Thyroid gland (tissue), 4 donors: ENCODE data around the gene TNF.
"Not testable (repeated sequence)": the region's sequence is repeated elsewhere in the genome, so short reads cannot be mapped to it uniquely, and the experiment has no call there.

Experiments used
- POLR2A ChIP-seq, 2 donors: fragments of 450-650 bp; IDR thresholded peaks; one replicate each; pipeline ENCODE4 v1.6.1; 2017; ENCODE audit warnings: antibody characterized with exemption in 2 of 2, mild to moderate bottlenecking in 2 of 2, moderate library complexity in 1 of 2
- TF ChIP-seq, protein P1 (sequence below), 6 experiments: fragments of 200-600 bp in 3 of 6; fragments of 450-650 bp in 3 of 6; sonication (generic) in 3 of 6; IDR thresholded peaks; one replicate each; pipeline ENCODE4 v1.5.1; 2016 to 2019; ENCODE audit warnings: antibody characterized with exemption in 6 of 6, mild to moderate bottlenecking in 2 of 6, inconsistent platforms in 1 of 6, moderate library complexity in 1 of 6

DNA sequence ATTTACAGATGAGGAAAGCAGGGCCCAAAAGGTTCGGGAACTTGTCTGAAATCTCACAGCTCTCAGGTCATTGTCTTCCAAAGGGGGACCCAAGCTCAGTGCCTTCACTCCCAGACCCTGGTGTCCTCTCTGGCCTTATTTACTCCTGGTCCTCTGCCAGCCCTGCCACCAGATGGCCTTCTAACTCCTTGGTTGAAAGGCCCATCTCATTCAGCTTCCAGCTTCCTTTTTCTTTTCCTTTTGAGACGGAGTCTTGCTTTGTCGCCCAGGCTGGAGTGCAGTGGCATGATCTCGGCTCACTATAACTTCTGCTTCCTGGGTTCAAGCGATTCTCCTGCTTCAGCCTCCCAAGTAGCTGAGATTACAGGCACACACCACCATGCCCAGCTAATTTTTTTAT is 24.0 kb upstream of the TNF start:
- not testable (repeated sequence) for TF ChIP-seq POLR2A (IDR thresholded peaks at IDR 0.05)
- TF ChIP-seq, protein P1, sequence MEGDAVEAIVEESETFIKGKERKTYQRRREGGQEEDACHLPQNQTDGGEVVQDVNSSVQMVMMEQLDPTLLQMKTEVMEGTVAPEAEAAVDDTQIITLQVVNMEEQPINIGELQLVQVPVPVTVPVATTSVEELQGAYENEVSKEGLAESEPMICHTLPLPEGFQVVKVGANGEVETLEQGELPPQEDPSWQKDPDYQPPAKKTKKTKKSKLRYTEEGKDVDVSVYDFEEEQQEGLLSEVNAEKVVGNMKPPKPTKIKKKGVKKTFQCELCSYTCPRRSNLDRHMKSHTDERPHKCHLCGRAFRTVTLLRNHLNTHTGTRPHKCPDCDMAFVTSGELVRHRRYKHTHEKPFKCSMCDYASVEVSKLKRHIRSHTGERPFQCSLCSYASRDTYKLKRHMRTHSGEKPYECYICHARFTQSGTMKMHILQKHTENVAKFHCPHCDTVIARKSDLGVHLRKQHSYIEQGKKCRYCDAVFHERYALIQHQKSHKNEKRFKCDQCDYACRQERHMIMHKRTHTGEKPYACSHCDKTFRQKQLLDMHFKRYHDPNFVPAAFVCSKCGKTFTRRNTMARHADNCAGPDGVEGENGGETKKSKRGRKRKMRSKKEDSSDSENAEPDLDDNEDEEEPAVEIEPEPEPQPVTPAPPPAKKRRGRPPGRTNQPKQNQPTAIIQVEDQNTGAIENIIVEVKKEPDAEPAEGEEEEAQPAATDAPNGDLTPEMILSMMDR (IDR thresholded peaks at IDR 0.05), result peak in 3 of 6 experiments; percentile 5 to 15 (median 14)
